ENCODE data around the gene NMNAT1. TPM values are rescaled to one million over a fixed set of nuclear protein-coding genes. Genes with fewer than 3 reads are reported as not detected.
"Not testable (repeated sequence)": the region's sequence is repeated elsewhere in the genome, so short reads cannot be mapped to it uniquely, and the experiment has no call there.

NMNAT1 gene
- polyA plus RNA-seq, 4 donors = 14.3 to 24.9 (median 18.1) TPM

DNA sequence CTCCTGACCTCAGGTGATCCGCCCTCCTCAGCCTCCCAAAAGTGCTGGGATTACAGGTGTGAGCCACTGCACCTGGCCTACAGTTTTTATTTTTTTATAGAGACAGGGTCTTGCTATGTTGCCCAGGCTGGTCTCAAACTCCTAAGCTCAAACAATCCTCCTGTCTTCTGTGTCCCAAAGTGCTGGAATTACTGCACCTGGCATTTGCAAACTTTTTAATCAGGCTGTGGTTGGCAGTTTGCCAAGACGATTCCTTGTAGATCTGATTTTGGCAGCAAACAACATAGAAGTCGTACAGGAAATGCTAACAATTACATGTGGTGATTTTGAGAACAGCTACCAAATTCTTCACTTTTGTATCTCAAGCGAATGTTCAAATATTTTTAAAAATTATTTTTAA lies 63.9 kb downstream of the NMNAT1 start:
- no peak for DNase-seq (ENCODE audit: low read depth in 4 of 4, low spot score in 3 of 4)

DNA sequence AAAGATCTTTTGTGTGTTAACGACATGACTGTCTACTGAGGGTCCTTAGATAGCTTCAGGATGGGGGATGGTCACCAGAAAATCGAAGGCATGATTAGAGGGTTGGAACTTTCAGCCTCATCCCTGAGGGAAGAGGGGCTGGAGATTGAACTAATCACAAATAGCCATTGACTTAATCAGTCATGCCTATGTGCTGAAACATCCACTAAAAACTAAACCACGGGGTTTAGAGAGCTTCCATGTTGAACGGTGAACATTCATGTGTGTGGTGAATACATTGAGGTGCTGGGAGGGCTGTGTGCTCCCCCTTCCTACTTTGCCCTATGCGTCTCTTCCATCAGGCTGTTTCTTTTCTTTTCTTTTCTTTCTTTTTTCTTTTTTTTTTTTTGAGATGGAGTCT lies 70.7 kb downstream of the NMNAT1 start:
- no peak for DNase-seq (ENCODE audit: low read depth in 4 of 4, low spot score in 3 of 4)

GRCh38 chr1:10019561-10019960 lies 76.3 kb downstream of the NMNAT1 start:
- DNase-seq (ENCODE audit: low read depth in 4 of 4, low spot score in 3 of 4) = no peak

- no peak for DNase-seq (ENCODE audit: low read depth in 4 of 4, low spot score in 3 of 4)
These were observed 76.8 kb downstream of the NMNAT1 start for GRCh38 chr1:10020086-10020485.

GRCh38 chr1:10020678-10021077 lies 77.4 kb downstream of the NMNAT1 start:
- DNase-seq (ENCODE audit: low read depth in 4 of 4, low spot score in 3 of 4) = not testable (repeated sequence)

DNA sequence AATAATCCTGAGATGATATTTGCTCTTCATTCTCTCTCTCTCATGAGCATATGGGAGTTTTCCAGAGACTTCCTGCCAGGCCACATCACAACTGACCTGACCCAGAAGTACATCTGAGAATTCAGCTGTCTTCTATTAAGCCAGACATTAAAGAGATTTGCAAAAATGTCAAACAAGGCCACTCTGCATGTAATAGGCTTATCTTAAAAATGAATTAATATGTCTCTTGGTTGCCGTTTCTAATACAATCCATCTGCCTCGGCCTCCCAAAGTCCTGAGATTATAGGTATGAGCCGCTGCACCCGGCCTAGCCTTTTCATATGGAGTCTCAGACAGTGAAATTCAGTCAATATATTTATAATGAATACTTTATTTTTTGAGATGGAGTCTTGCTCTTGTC lies 78.7 kb downstream of the NMNAT1 start:
- not testable (repeated sequence) for DNase-seq (ENCODE audit: low read depth in 4 of 4, low spot score in 3 of 4)

DNA sequence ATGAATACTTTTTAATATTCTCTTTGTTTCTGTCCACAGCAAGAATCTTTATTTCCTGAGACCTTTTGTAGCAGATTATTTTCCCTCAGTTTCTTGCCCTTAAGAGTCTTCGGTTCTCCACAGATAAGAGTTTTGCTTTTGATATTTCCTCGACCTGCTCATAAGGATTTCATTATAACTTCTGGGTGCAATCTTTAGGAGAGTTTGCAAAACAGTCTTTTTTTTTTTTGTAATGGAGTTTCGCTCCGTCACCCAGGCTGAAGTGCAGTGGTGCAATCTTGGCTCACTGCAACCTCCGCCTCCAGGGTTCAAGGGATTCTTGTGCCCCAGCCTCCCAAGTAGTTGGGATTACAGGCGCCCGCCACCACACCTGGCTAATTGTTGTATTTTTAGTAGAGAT lies 79.4 kb downstream of the NMNAT1 start:
- no peak for DNase-seq (ENCODE audit: low read depth in 4 of 4, low spot score in 3 of 4)

DNA sequence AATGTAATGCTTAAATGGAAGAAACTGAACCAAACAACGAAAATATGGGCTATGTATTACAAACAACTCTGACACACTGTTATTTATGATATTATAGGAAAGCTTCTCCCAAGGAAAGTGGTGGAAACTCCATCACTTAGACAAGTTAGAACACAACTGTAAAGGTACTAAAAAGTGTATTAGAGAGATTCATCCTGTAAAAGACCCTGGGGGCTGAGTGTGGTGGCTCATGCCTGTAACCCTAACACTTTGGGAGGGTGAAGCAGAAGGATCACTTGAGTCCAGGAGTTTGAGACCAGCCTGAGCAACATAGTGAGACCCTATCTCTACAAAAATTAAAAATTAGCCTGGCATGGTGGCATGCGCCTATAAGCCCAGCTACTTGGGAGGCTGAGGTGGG lies 82.1 kb downstream of the NMNAT1 start:
- no peak for DNase-seq (ENCODE audit: low read depth in 4 of 4, low spot score in 3 of 4)

- no peak for DNase-seq (ENCODE audit: low read depth in 4 of 4, low spot score in 3 of 4)
These were observed 83.8 kb downstream of the NMNAT1 start for GRCh38 chr1:10027027-10027426.

- not testable (repeated sequence) for DNase-seq (ENCODE audit: low read depth in 4 of 4, low spot score in 3 of 4)
These were observed 85.8 kb downstream of the NMNAT1 start for GRCh38 chr1:10028956-10029500.

DNA sequence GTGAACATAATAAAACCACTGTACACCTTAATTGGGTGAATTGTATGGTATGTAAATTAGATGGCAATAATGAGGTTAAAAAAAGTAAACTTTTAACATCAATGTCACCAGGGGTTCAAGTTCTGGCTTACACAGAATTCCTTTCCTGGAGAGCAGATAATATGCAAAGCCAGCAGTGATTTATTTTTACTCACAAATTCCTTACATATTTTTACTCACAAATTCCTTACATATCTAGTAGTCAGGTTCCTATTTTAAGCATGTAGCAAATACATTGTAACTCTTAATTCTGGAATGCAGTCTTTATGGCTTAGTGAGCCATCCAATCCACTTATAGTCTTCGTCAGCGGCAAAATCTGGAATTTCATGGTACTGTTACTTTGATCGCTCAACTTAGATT lies 88.2 kb downstream of the NMNAT1 start:
- no peak for DNase-seq (ENCODE audit: low read depth in 4 of 4, low spot score in 3 of 4)

DNA sequence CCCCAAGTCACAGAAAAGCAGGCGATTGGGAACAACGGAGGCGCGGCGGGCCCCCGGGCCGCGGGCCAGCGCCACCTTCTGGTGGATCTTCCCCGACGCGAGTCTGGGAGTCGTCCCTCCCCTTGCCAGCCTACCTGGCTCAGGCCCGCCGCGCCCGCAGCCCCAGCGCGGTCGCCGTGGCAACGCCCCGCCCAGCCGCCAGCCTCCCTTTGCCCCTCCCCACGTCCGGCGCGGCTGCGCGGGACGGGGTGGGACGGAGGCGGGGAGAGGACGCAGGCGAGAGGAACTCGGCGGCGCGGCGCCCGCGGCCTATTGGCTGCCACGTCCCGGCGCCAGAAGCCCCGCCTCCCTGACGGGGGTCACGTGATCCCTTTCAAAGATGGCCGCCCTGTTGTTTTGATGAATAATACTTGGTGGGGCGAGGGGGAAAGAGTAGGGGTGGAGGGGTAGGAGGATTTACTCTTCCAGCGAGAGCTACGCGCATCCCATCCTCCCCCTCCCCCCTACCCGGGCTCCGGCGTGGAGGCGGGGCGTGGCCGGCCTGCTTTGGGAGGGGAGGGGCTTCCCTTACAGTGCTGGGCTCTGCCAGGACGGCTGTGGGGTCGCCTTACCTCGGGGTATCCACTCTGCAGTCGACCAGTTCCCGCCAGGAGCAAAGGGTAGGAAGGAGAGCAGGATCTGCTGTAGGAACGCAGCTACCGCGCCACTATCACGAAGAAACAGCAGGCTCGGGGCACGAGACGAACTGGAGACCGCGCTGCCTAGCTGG lies 89.5 kb downstream of the NMNAT1 start, which contains the start of gene UBE4B:
TSS of gene UBE4B (plus strand) at position 369 of the 769 bp plus-strand sequence. CDS start 713 bp downstream, outside the sequence.
- peak; percentile 95 to 97 (median 96) for DNase-seq (ENCODE audit: low read depth in 4 of 4, low spot score in 3 of 4)

DNA sequence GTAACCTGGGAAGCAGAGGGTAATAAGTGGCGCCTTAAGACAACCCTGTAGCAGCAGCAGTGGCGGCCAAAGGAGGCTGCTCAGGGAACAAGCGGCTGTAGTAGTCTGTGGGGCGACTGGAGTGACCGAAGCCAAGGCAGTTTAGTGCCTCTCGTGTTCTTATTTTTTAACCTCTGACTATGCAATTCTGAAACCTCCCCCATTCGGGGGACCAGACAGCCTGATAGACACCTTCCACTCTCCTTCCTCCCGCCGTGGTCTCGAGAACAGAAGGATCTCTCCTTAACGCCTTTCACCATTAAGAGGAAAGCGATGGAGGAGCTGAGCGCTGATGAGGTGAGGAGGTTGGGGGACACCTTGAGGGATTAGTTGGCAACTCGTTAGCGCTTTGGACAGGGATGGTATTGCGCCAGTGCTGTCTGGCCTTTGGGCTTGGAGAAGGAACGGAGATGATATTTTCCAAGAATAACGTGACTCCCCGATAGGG lies 90.1 kb downstream of the NMNAT1 start:
- no peak for DNase-seq (ENCODE audit: low read depth in 4 of 4, low spot score in 3 of 4)

Other genes with a start within 250 kb of the NMNAT1 start
- 100 to 1,000 TPM; 137 to 159 (median 154) TPM for gene CLSTN1, start 119.5 kb upstream of the NMNAT1 start, polyA plus RNA-seq (ENCODE audit: insufficient read length in 4 of 4)
- 10 to 100 TPM; 30.9 to 35.2 (median 32.6) TPM for gene CTNNBIP1, start 33.2 kb upstream of the NMNAT1 start, polyA plus RNA-seq (ENCODE audit: insufficient read length in 4 of 4)
- gene LZIC, start 84 bp upstream of the NMNAT1 start, polyA plus RNA-seq (ENCODE audit: insufficient read length in 4 of 4) = 10 to 100 TPM; 60.8 to 78.0 (median 71.9) TPM
- gene RBP7, start 53.8 kb downstream of the NMNAT1 start, polyA plus RNA-seq (ENCODE audit: insufficient read length in 4 of 4) = 10 to 100 TPM; 17.0 to 40.0 (median 21.4) TPM
- gene UBE4B, start 89.5 kb downstream of the NMNAT1 start, polyA plus RNA-seq (ENCODE audit: insufficient read length in 4 of 4) = 10 to 100 TPM; 45.2 to 54.5 (median 52.3) TPM

Data from left renal pelvis (tissue), 4 donors.